Fibroblast of lung (primary cell): Measurements from ENCODE around the gene CTSZ. TPM values are rescaled to one million over a fixed set of nuclear protein-coding genes. Genes with fewer than 3 reads are reported as not detected.
"Not testable (repeated sequence)": the region's sequence is repeated elsewhere in the genome, so short reads cannot be mapped to it uniquely, and the experiment has no call there.

Source experiments
- DNase-seq, 2 donors: peaks; one replicate each; pipeline versions ENCODE4 v3.0.0 to v3.0.0-alpha.2; 2010; ENCODE audit warnings: low read depth in 2 of 2
- H2AFZ ChIP-seq: 2 replicates; pipeline ENCODE4 v1.5.1; 2012; ENCODE audit warnings: low read length, control low read depth, inconsistent platforms
- H3K27ac ChIP-seq: 2 replicates; pipeline ENCODE4 v1.5.1; 2011; ENCODE audit warnings: low read length, control low read depth; ENCODE audit not compliant: insufficient read depth
- H3K27me3 ChIP-seq: 2 replicates; pipeline ENCODE4 v1.5.1; 2011; ENCODE audit warnings: mild to moderate bottlenecking, low read length; ENCODE audit not compliant: control insufficient read depth, insufficient read depth
- H3K36me3 ChIP-seq: 2 replicates; pipeline ENCODE4 v1.5.1; 2011; ENCODE audit warnings: low read length; ENCODE audit not compliant: control insufficient read depth, insufficient read depth
- H3K4me1 ChIP-seq: 2 replicates; pipeline ENCODE4 v1.5.1; 2011; ENCODE audit warnings: low read length; ENCODE audit not compliant: control insufficient read depth, insufficient read depth; ENCODE audit errors: extremely low read depth
- H3K4me2 ChIP-seq: 2 replicates; pipeline ENCODE4 v1.5.1; 2011; ENCODE audit warnings: low read length, control low read depth; ENCODE audit not compliant: insufficient read depth; ENCODE audit errors: extremely low read depth
- H3K4me3 ChIP-seq, 4 experiments: fragments of 200-600 bp in 1 of 4; sonication (generic) in 1 of 4; replicated peaks in 1 of 4; 2 replicates each; pipeline ENCODE4 v1.5.1; 2011 to 2016; ENCODE audit warnings: low read length in 4 of 4, low read depth in 3 of 4, mild to moderate bottlenecking in 3 of 4, control low read depth in 2 of 4, inconsistent platforms in 1 of 4, mixed read lengths in 1 of 4; ENCODE audit not compliant: insufficient read depth in 1 of 4; ENCODE audit errors: control extremely low read depth in 1 of 4
- H3K79me2 ChIP-seq: 2 replicates; pipeline ENCODE4 v1.5.1; 2012; ENCODE audit warnings: mild to moderate bottlenecking, low read length, inconsistent platforms; ENCODE audit not compliant: control insufficient read depth, insufficient read depth
- H3K9ac ChIP-seq: 2 replicates; pipeline ENCODE4 v1.5.1; 2011; ENCODE audit warnings: mild to moderate bottlenecking, low read length, control low read depth; ENCODE audit not compliant: insufficient read depth
- H3K9me3 ChIP-seq: 2 replicates; pipeline ENCODE4 v1.5.1; 2012; ENCODE audit warnings: low read depth, low read length; ENCODE audit not compliant: control insufficient read depth, insufficient read depth
- H4K20me1 ChIP-seq: 2 replicates; pipeline ENCODE4 v1.5.1; 2011; ENCODE audit warnings: low read length; ENCODE audit not compliant: control insufficient read depth, insufficient read depth; ENCODE audit errors: extremely low read depth
- CTCF ChIP-seq, 2 donors: IDR thresholded peaks in 1 of 2; conservative IDR thresholded peaks in 1 of 2; 1 replicate in 1 of 2; 2 replicates in 1 of 2; pipeline ENCODE4 v1.5.1; 2011 to 2012; ENCODE audit warnings: low read length in 2 of 2, control low read depth in 1 of 2, inconsistent platforms in 1 of 2, low read depth in 1 of 2, mild to moderate bottlenecking in 1 of 2
- EZH2 ChIP-seq: IDR thresholded peaks from 2 replicates; pipeline ENCODE4 v1.5.1; 2012; ENCODE audit warnings: low read length, control low read depth, mild to moderate bottlenecking; ENCODE audit errors: missing control alignments
- polyA plus RNA-seq, 2 donors: library from polyadenylated mRNA; depleted of rRNA in 1 of 2; stranded (reverse) in 1 of 2; unstranded in 1 of 2; fragments of >200 nt; gene quantifications; 2 replicates each; pipeline ENCODE4 v1.2.1, GENCODE V29; 2011 to 2012; ENCODE audit warnings: missing spikeins in 1 of 2
- total RNA-seq: library from RNA; depleted of rRNA; stranded (reverse); fragments of >200 nt; gene quantifications from 2 replicates; pipeline ENCODE4 v1.2.1, GENCODE V29; 2014

CTSZ gene
- total and polyA plus RNA-seq, 2 donors (not counting 1 experiment from before 2014, with no cell fraction given), result 201 to 250 TPM

DNA sequence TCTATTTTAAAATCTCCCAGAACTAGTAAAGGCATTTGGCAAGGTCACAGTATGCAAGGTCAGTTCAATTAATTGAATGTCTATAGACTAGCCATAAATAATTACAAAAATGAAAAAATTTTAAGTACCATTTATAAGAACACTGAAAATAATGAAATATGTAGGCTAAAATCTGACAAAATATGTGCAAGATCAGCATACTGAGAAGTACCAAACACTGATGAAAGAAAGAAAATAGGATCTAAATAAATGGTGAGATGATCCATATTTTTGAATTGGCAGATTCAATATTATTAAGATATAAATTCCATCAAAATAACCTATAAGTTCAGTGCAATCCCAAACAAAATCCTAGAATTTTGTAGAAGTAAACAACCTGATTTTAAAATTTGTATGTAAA, 54.0 kb downstream of the CTSZ start:
- Histone ChIP-seq H4K20me1 (no peaks in the 10 kb centered on the region), H3K27ac (no peak overlapping the region), H3K4me3 (no peak overlapping the region), H3K9me3 (no peaks in the 10 kb centered on the region), H3K36me3 (no peaks in the 10 kb centered on the region), H2AFZ (no peak overlapping the region), H3K4me1 (no peaks in the 10 kb centered on the region), H3K9ac (no peak overlapping the region), H3K79me2 (no peaks in the 10 kb centered on the region), H3K27me3 (no peaks in the 10 kb centered on the region), H3K4me2 (no peak overlapping the region)
- DNase-seq, result no peak
- no peak for TF ChIP-seq CTCF (conservative IDR thresholded peaks at IDR 0.05 in 1 of 2, IDR thresholded peaks at IDR 0.05 in 1 of 2; ENCODE audit: low read depth in 1 of 2, low read length in 2 of 2)
- TF ChIP-seq EZH2, result no peak

GRCh38 chr20:58950603-58951002, 56.5 kb downstream of the CTSZ start:
- H4K20me1 ChIP-seq, result no peaks in the 10 kb centered on the region

DNA sequence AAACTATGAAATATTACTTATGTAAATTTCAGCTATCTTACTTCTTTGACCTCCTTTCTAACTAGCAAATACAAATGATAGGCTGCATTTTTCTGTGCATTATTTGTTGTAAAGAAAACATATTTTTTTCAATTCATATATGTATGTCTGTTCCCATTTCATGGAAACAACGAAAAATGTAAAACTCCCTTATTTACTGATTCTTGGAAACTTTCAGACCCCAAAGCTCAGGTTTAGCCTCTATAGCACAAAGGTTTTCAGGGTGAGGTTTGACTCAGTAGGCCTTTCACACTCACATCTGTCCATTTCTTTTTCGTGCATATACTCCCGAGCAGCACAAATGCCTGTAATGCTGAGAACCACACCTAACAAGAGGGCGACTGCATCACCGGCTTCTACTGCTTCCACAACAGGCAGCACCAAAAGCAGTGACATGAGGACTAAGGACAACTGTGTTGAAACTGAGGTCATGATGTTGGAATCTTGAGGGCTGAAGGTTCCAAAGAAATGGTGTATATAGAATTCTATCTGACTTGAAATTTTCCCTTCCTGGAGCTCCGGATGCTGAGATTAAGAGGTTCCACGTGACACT, 59.2 kb downstream of the CTSZ start:
- H3K4me1 ChIP-seq, H3K36me3 ChIP-seq, DNase-seq, H3K9ac ChIP-seq, H3K79me2 ChIP-seq, H3K27ac ChIP-seq, H3K4me3 ChIP-seq, H3K9me3 ChIP-seq, H3K27me3 ChIP-seq, H2AFZ ChIP-seq, H3K4me2 ChIP-seq, H4K20me1 ChIP-seq: not testable (repeated sequence)

More at GRCh38 chr20:58950603-58951002, 56.5 kb downstream of the CTSZ start:
- no peak overlapping the region for H2AFZ ChIP-seq
- H3K4me3 ChIP-seq, result no peak overlapping the region
- H3K4me2 ChIP-seq, result no peak overlapping the region
- no peaks in the 10 kb centered on the region for H3K27me3 ChIP-seq
- H3K79me2 ChIP-seq, result no peaks in the 10 kb centered on the region
- TF ChIP-seq EZH2 (no peak), CTCF (conservative IDR thresholded peaks at IDR 0.05 in 1 of 2, IDR thresholded peaks at IDR 0.05 in 1 of 2; ENCODE audit: low read depth in 1 of 2, low read length in 2 of 2) (no peak)
- no peaks in the 10 kb centered on the region for H3K4me1 ChIP-seq
- no peaks in the 10 kb centered on the region for H3K9me3 ChIP-seq
- no peaks in the 10 kb centered on the region for H3K36me3 ChIP-seq
- H3K27ac ChIP-seq, result no peak overlapping the region
- DNase-seq, result no peak
- H3K9ac ChIP-seq, result no peak overlapping the region
